Thyroid gland (tissue), 4 donors: ENCODE data around the gene RTN4IP1.

ENCODE experiments used
- POLR2A ChIP-seq, 2 donors: fragments of 450-650 bp; IDR thresholded peaks; one replicate each; pipeline ENCODE4 v1.6.1; 2017; ENCODE audit warnings: antibody characterized with exemption in 2 of 2, mild to moderate bottlenecking in 2 of 2, moderate library complexity in 1 of 2
- TF ChIP-seq, protein P1 (sequence below), 6 experiments: fragments of 200-600 bp in 3 of 6; fragments of 450-650 bp in 3 of 6; sonication (generic) in 3 of 6; IDR thresholded peaks; one replicate each; pipeline ENCODE4 v1.5.1; 2016 to 2019; ENCODE audit warnings: antibody characterized with exemption in 6 of 6, mild to moderate bottlenecking in 2 of 6, inconsistent platforms in 1 of 6, moderate library complexity in 1 of 6

DNA sequence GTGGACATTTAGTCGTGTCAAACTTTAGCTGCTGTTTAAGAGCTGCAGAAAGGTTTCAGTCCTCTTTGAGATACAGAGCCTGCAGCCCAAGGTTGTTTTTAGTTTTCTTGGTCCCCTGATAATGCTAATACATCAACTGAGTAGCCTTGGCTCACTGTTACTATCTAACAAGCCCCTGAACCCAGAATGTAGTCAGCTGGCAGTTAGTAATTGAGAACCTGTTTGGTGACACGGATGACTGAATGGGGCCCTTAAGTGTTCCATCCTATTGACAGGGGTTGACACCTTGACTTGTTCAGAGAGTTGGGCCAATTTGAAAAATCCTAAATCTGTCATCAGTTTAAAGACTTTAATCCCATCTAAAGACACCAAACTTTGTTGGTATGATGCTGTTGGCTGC lies 2.8 kb downstream of the RTN4IP1 start:
- TF ChIP-seq POLR2A (IDR thresholded peaks at IDR 0.05): no peak
- TF ChIP-seq, protein P1, sequence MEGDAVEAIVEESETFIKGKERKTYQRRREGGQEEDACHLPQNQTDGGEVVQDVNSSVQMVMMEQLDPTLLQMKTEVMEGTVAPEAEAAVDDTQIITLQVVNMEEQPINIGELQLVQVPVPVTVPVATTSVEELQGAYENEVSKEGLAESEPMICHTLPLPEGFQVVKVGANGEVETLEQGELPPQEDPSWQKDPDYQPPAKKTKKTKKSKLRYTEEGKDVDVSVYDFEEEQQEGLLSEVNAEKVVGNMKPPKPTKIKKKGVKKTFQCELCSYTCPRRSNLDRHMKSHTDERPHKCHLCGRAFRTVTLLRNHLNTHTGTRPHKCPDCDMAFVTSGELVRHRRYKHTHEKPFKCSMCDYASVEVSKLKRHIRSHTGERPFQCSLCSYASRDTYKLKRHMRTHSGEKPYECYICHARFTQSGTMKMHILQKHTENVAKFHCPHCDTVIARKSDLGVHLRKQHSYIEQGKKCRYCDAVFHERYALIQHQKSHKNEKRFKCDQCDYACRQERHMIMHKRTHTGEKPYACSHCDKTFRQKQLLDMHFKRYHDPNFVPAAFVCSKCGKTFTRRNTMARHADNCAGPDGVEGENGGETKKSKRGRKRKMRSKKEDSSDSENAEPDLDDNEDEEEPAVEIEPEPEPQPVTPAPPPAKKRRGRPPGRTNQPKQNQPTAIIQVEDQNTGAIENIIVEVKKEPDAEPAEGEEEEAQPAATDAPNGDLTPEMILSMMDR (IDR thresholded peaks at IDR 0.05): no peak
